GM19452 (cell line): ENCODE measurements around the gene ZFYVE9.
"Not testable (repeated sequence)": the region's sequence is repeated elsewhere in the genome, so short reads cannot be mapped to it uniquely, and the experiment has no call there.

ENCODE experiments used
- ATAC-seq: cut with Tn5 transposase; IDR thresholded peaks from one replicate; pipeline ENCODE4 v1.9.1; 2021; ENCODE audit not compliant: unreplicated experiment

Gene ZFYVE9

DNA sequence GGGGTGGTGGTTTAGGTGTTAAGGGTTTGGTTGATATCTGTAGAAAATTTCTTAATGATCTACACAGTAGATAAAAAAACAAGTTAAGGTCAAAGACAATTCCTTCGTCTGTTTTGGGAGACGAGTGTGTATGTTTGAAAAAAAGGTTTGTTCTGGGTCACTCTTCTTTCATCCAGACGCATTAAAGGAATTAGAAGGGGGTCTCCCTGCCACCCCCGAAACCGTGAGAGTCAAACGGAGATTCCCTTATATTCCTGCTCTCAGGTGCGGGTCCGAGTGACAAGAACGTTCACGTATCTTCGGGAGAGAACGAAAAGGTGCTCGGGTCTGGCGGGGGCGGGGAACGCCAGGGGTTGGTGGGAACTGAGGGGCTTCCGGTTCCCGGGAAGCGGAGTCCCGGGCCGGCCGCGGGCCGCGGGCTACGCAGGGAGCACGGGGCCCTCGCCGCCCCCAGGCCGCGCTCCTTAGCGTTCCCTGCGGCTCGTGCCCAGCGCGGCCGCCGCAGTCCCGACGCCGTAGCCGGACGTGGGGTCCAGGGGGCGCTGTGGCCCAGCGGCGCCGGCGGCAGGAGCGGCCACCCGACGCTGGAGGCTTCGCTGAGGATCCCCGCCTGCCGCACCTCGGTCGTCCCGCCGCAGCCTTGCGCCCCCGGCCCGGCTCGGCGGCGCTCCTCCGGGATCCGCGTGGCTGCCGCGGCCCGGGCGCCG is at the start of gene ZFYVE9:
ZFYVE9 (plus strand) TSS at position 577 of the 707 bp plus-strand sequence. CDS start 91,118 bp downstream, outside the sequence.
- peak; percentile 57 for ATAC-seq

DNA sequence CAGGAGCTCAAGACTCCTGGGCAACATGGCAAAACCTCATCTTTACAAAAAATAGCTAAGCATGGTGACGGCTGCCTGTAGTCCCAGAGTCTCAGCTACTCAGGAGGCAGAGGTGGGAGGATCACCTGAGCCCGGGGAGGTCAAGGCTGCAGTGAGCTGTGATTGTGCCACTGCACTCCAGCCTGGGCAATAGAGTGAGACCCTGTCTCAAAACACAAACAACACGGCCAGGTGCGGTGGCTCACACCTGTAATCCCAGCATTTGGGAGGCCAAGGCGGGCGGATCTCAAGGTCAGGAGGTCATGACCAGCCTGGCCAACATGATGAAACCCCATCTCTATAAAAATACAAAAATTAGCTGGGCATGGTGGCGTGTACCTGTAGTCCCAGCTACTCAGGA is 47.6 kb upstream of the ZFYVE9 start:
- ATAC-seq, result not testable (repeated sequence)

DNA sequence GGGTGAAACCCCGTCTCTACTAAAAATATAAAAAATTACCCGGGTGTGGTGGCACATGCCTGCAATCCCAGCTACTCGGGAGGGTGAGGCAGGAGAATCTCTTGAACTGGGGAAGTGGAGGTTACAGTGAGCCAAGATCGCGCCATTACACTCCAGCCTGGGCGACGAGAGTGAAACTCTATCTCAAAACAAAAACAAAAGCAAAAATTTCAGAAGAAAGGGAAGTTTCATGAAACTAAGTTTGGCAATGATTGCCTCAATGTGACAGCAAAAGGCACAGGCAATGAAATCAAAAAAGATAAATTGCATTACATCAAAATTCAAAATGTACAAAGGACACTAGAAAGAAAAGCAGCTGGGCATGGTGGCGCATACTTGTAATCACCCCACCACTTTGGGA is 45.7 kb upstream of the ZFYVE9 start:
- no peak for ATAC-seq

DNA sequence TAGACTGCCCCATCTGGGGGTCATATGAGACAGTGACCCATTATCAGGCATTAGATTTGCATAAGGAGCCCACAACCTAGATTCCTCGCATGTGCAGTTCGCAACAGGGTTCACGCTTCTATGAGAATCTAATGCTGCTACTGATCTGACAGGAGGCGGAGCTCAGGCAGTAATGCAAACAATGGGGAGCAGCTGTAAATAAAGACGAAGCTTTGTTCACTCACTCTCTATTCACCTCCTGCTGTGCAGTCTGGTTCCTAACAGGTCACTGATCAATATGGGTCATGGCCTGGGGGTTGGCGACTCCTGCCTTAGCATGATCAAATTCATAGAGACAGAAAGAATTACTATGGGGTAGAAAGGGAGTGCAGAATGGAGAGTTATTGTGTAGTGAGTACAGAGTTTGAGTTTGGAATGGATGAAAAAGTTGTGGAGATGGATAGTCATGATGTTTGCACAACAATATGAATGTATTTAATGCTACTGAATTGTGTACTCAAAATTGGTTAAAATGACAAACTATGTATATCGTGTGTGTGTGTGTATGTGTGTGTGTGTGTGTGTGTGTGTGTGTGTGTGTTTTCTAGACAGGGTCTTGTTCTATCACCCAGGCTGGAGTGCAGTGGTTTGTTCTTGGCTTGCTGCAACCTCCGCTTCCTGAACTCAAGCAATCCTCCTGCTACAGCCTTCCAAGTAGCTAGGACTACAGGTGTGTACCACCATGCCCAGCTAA is 43.6 kb upstream of the ZFYVE9 start:
- no peak for ATAC-seq

DNA sequence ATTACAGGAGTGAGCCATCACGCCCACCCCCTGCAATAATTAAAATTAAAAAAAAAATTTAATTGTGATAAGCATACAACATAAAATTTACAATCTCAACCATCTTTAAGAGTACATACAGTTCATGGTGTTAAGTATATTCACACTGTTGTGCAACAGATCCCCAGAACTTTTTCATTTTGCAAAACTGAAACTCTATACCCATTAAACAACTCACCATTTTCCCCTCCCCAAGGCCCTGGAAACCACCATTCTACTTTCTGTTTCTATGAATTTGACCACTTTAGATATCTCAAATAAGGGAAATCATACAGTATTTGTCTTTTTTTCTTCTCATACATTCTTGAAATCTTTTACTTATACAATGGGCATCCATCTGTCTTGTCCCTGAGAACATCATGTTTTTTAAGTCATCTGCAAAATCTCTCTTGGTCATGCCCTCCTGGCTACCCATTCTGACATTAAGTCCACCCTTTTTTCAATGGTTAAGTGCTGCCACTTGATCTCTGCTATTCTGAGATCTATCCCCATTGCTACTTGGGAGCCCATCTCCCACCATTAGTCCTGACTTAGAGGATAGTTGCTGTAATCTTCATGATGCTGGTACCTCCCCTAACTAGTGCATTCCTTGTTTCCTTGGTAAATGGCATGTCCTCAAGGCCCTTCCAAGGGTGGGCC is 39.4 kb upstream of the ZFYVE9 start:
- peak; percentile 75 for ATAC-seq

- no peak for ATAC-seq
These were observed 30.4 kb upstream of the ZFYVE9 start for GRCh38 chr1:52111492-52111891.

GRCh38 chr1:52112489-52112888 is 29.4 kb upstream of the ZFYVE9 start:
- ATAC-seq, result no peak

GRCh38 chr1:52119301-52120079 is 22.4 kb upstream of the ZFYVE9 start:
- no peak for ATAC-seq

DNA sequence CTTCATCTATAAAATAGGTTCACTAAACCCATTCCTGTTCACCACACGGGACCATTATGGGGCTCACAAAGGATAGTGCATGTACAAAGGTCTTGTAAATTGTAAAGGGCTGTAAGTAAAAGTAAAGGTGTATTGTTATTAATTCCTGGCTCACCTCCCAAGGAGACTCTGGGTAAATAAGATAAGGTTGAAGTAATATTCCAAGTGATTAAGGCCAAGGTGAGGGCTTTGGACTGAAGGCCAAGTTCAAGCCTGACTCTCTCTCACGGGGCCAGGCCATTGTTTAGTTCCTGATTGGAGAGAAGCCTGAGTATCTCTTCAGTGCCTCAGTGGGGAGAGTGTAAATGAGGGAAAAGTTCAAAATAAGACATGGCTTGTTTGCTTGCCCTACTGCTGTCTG is 19.5 kb upstream of the ZFYVE9 start:
- ATAC-seq, result no peak

GRCh38 chr1:52123622-52124021 is 18.3 kb upstream of the ZFYVE9 start:
- ATAC-seq, result no peak

DNA sequence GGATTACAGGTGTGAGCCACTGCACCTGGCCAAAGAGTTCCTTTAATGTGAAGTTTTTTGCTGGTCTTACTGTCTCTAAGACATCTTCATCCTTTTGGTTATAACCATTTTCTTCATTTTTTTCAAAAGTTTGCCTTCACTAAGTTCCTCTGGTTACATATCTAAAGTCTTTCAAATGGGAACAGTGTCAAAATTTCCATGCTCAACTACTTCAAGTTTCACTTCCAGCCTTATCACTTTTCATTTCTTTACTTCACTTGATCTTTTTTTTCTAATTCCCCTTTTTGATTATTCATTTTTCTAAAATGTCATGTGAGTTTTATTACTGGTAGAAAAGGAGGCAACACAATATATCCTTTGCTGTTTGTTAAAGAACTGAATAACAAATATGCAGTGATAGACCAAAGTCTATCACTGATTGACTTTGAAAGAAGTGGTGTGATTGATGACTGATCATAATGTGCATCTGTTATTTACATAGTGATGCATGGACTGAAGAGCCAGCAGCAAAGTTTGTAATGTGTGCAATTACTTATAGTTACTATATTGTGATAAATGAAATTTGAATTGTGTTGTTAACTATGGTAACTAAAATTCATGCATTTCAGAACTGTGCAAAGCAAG is 16.0 kb upstream of the ZFYVE9 start:
- ATAC-seq, result no peak

DNA sequence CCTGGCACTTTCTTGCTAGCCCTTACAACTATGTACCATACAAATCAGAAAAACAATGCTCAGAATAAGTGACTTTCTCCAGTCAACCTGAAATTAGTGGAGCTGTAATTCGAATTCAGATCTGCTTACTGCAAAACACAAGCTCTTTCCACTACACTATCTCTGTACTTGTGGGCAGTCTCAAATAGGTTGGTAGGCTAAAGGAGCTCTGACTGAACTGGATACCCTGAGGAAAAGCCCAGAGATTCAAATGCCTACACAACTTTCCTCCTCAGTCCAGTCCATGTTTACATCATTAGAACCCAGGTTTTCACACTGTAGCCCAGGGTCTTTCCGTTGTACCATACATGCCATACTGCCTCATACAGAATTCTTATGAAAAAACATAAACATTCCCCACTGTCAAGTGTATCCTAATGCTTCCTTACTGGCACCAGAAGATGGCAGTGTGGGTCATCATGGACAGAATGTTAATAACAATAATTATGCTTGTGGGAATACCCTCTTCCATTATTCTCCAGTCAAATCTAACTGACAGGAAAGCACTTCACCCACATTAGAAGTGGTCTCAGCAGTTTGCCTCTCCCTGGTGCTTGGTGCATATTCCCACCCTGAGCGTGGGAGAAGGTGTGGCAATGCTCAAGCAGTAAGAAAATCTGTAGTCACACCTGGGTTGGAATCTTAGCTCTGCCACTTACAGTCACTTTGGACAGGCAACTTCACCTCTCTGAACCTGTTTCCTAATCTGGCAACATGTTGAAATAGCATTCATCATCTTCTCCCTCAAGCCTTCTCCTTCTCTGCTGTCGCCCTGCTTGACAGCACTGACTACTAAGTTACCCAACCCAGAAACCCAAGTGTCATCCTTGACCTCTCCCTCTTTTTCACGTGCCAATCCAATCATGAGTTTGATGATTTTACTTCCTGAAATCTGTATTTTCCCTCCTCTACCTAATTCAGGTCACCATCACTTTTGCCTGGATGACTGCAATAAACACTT is 14.4 kb upstream of the ZFYVE9 start:
- ATAC-seq, result no peak

DNA sequence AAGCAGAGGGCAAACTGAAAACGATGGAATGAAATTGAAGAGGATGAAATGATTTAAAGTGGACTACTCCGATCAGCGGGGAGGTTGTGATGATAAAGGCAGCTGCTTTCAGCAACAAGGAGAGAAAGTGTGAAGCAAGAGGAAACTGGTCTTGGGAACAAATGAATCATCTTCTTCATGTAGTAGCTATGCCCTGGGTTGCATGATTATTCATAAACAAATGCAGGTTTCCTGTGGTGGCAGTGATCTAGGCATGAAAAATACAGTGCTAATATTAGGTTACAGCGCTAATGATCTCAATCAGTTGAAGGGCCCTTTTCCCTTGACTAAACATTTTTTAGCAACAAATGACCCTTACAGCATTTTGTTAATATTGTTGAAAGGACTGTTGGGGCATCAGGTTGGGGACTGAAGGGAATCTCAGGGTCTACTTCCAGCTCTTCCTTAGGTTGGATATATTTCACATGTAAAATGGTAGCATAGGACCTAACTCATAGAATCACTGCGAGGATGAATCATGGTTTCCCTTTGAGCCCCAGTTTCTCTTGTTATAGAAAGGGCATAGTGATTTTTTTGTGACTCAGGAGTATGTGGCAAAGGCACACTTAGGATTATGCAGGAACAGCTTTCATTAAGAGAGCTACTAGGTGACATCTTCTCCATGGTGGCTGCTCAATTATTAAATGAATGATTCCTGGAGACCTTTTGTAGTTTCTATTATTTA is 1.9 kb upstream of the ZFYVE9 start:
- ATAC-seq, result peak; percentile 74

GRCh38 chr1:52140633-52141512 is 1.0 kb upstream of the ZFYVE9 start:
- no peak for ATAC-seq

GRCh38 chr1:52142220-52143183 is 613 bp downstream of the ZFYVE9 start:
- peak; percentile 36 for ATAC-seq

DNA sequence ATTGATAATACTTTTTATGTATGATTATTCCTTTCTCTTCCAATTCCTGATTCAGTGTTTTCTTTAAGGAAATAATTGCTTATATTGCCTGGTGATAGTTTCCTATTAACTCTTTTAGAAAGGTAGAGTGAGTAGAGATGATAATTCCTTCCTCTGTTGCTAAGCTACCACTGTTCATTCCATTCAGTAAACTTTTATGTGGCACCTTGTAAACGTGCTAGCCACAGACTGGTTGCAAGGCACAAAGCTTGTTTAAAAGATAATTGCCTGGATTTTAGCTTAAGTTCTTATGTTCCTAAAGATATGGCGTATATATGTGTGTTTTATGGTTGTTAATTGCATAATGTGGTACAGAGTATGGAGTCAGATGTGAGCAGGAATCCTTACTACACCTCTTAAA is 3.2 kb downstream of the ZFYVE9 start:
- ATAC-seq, result no peak

- not testable (repeated sequence) for ATAC-seq
These were observed 8.6 kb downstream of the ZFYVE9 start for GRCh38 chr1:52150445-52150844.
